ENCODE measurements around the gene DHRS4.
"Not testable (repeated sequence)": the region's sequence is repeated elsewhere in the genome, so short reads cannot be mapped to it uniquely, and the experiment has no call there.

Gene DHRS4

DNA sequence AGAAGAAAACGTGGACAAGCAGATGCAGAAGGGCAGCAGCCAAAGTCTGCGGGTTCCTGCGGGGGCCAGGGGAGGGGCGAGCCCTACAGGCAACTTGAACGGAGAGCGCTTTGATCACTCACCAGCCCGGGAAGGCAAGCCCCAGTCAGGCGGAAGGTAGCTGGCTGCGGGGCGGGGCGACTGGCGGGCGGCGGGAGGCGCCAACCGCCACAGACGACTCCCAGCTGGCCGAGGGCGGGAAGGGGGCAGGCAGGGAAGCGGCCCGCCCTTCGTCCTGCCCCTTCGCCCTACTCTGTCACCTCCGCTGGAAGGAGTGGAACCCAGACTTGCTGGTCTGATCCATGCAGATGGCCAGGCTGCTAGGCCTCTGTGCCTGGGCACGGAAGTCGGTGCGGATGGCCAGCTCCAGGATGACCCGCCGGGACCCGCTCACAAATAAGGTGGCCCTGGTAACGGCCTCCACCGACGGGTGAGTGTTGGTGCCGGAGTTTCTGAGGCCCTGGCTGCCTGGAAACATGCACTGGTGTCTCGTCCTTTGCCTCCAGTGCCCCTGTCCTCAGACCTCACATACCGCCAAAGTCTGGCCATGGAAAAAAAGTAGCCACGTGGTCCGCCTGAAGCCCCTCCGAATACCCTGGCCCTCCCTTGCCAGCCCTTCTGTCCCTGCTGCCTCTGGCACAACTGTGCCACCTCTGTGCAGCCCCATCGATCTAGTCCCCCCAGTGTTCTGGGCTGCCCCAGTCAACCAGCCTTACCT is 35.2 kb downstream of the DHRS4 start, which contains the start of gene DHRS4L2:
DHRS4L2 (plus strand) TSS at position 323 of the 757 bp plus-strand sequence; CDS start at position 342, 19 bp downstream.
- not testable (repeated sequence) for DNase-seq

DNA sequence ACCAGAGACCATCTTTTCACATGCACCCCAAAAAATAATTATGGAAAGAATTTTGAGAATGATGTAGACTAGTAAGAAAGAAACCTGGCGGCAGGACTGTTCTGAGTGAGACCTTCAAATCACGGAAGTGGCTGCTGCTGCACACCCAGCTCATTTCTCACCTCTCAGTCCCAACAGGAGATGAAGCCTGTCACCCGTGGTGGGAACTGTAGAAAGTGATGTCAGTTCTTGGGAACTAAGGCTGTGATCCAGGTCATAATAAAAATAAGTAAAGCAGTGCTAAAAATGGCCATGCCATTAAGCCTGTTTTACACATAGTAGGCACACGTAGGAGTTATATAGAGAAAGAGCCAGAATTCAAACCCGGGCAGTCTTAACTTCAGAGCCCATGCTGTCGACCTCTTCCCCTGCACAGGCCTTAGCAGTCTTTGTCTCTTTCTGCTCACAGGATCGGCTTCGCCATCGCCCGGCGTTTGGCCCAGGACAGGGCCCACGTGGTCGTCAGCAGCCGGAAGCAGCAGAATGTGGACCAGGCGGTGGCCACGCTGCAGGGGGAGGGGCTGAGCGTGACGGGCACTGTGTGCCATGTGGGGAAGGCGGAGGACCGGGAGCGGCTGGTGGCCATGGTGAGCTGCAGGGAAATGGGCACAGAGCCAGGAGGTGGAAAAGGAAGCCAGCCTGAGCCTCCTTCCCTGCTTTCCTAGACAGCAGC is 36.3 kb downstream of the DHRS4 start:
- DNase-seq: not testable (repeated sequence)

DNA sequence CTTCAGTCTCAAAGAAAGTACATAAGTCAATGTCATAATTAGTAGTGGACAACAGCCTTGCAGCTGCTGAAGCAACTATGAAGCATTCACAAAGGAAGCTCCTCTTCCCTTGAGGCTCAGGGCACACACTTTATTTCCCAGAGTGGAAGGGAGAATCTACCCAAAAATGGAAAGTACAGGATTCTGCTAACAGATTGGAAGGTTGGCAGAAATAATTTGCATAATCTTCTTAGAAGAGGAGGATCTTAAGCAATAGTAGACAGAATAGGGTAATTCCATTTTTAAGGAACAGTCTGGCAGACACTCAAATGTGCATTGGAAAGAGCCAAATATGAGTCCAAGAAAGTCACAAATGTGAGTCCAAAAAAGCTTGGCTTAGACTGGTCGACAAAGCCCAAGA is 37.4 kb downstream of the DHRS4 start:
- not testable (repeated sequence) for DNase-seq

- not testable (repeated sequence) for DNase-seq
Observed at GRCh38 chr14:23993042-23993441, 39.5 kb downstream of the DHRS4 start.

GRCh38 chr14:23996009-23996408 is 42.4 kb downstream of the DHRS4 start:
- not testable (repeated sequence) for DNase-seq

DNA sequence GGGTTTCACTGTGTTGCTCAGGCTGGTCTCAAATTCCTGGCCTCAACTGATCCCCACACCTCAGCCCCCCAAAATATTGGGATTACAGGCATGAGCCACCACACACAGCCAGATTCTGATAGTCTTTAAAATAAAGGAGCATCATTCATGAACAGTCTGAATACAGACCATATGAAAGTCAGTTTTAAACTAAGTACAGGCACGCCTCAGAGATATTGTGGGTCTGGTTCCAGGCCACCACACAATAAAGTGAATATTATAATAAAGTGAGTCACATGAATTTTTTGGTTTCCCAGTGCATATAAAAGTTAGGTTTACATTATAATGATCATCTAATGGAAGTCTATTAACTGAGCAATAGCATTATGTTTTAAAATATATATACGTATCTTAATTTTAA is 43.3 kb downstream of the DHRS4 start:
- DNase-seq: not testable (repeated sequence)

GRCh38 chr14:23999640-24000039 is 46.1 kb downstream of the DHRS4 start:
- not testable (repeated sequence) for DNase-seq

DNA sequence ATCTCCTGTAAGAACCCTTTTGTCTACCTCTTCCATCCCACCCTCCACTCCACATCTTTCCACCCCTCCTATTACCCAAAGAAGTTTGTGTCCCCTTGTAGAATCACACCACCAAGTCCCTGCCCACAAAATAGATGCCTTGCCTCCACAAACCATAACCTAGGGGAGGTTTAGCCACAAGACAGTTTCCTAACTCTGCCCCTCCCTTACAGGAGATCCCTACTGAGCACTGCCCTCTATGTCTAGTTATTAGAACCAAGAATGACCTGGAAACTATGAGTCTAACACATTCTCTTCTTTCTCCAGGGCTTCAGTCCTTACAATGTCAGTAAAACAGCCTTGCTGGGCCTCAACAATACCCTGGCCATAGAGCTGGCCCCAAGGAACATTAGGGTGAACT is 47.5 kb downstream of the DHRS4 start:
- not testable (repeated sequence) for DNase-seq

GRCh38 chr14:24001679-24002078 is 48.1 kb downstream of the DHRS4 start:
- not testable (repeated sequence) for DNase-seq

DNA sequence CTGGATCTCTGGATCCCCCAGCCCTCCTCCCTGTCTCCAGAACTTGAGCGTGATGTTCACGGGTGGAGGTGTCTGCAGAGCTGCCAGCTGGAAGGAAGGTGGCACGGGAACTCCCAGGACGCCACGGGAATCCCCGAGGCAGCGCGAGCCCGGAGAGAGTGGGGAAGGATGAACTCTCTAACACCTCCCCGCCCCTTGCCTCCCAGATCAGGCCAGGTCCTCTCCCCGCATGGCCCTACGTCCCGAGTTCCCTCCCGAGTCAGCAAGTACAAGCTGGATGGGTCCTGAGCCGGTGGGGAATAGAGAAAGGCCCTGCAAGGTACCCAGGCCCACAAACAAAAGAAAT is 52.9 kb downstream of the DHRS4 start:
- not testable (repeated sequence) for DNase-seq

- not testable (repeated sequence) for DNase-seq
Observed at GRCh38 chr14:24006817-24007652, 53.5 kb downstream of the DHRS4 start.

GRCh38 chr14:24011051-24011450 is 57.5 kb downstream of the DHRS4 start:
- no peak for DNase-seq

DNA sequence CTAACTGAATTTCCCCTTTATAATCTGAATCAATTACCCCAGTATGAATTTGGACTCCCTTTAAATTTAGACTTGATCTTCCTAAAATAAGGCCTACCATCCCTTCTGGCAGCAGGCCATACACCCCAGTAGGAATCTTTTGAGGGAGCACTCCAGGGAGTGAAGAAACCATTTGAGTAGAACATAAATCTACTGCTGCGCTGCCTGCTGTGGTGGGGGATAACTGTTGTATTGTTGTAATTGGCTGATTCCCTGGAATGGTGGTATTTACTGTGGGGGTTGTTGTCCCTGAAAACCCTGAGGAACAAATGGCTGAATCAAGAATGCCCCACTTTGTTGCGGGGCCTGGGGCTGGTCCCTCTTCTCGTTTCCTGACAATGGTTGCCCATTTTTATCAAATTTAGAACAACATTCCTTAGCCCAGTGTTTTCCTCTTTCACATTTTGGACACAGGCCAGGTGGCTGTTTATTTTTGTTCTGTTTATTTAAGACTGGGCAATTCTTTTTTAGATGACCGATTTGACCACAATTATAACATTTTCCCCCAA is 59.2 kb downstream of the DHRS4 start:
- DNase-seq: not testable (repeated sequence)

DNA sequence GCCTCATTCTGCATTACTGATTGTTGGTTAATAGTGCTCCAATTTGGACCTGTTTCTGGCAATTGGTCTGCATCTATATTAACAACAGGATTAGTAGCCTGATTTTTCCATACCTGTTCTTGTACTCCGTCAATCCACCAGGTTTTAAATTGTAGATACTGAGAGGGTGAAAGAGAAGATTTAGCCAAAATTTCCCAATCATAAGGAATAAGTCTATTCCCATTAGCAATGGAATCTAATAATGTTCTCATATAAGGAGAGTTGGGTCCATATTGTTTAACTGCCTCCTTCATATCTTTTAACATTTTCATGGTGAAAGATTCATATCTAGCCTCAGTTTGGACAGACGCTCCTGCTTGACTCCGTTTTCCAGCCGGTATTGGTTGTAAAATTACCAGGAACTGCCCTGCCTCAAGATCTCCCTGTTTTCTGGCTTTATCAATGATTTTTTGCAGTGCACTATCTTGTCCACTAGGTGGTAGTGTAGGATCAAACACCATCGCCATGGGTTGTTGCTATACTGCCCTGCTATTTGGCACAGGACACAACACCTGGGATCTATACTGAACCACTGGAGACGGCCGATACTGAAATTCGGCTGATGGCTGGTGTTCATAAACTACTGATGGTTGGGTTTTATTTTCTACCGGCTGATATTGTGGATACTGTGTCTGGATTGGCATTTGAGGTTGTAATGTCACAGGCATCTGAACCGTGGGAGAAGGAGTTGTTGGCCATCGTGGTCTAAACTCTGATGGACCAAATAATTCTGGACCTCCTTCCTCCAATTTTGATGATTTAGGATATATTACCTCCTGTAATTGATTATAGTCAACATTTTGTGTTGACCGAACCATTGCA is 60.3 kb downstream of the DHRS4 start:
- peak; percentile 73 for DNase-seq

- DNase-seq: not testable (repeated sequence)
Observed at GRCh38 chr14:24015745-24016144, 62.2 kb downstream of the DHRS4 start.
